ENCODE measurements around the gene ST6GAL1. TPM values are rescaled to one million over a fixed set of nuclear protein-coding genes. Genes with fewer than 3 reads are reported as not detected.

The ST6GAL1 gene
- total and polyA plus RNA-seq, 11 donors, result 19.4 to 120 (median 69.9) TPM

DNA sequence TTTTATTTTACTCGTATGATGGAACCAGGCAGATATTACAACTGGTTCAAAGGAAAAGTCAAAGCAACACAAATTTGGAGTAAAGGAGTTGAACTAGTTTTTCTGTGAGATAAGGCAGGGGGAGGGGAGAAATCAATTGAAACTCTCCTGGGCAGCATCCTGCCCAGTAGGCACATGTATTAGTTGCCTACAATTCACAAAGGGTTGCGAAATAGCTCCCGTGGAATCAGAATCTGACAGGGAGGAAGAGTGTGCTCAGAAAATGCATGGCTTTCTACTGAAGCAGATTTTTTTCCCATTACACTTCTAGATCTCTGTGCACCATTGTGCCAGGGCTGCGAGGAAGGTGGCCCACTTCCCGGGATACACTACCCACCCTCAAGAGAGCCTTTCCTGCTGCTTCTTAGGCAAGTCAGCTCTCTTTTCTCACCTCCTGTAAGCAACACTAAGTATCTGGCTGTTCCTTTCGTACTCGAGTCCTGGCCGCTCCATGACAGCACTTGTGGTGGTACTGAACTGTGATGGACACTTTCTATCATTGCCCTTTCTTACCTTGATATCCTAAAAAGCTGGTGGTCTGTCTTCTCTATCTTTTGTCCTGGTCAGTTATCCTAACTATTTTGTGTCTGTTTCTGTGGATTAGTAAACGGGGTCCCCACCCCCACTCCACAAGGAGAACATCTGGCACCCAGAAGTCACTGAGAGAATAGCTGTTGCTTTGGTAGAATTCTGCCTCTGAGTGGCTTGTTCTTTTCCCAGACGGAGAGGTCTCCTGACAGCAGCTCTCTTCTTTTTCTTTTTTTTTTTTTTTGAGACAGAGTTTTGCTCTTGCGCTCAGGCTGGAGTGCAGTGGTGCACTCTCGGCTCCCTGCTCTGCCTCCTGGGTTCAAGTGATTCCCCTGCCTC lies 134.1 kb downstream of the ST6GAL1 start:
- no peak overlapping the region for H3K4me3 ChIP-seq
- H3K9me3 ChIP-seq, result peaks cover 0 to 2% (median 0%) of the 10 kb centered on the region in 12 donors
- no peaks in the 10 kb centered on the region for H3K27me3 ChIP-seq
- DNase-seq, result no peak
- H3K4me1 ChIP-seq, result peaks cover 0 to 36% (median 14%) of the 10 kb centered on the region in 12 donors
- no peak for ATAC-seq
- H3K36me3 ChIP-seq, result peaks cover 0 to 62% (median 23%) of the 10 kb centered on the region in 9 donors
- TF ChIP-seq, protein P1, sequence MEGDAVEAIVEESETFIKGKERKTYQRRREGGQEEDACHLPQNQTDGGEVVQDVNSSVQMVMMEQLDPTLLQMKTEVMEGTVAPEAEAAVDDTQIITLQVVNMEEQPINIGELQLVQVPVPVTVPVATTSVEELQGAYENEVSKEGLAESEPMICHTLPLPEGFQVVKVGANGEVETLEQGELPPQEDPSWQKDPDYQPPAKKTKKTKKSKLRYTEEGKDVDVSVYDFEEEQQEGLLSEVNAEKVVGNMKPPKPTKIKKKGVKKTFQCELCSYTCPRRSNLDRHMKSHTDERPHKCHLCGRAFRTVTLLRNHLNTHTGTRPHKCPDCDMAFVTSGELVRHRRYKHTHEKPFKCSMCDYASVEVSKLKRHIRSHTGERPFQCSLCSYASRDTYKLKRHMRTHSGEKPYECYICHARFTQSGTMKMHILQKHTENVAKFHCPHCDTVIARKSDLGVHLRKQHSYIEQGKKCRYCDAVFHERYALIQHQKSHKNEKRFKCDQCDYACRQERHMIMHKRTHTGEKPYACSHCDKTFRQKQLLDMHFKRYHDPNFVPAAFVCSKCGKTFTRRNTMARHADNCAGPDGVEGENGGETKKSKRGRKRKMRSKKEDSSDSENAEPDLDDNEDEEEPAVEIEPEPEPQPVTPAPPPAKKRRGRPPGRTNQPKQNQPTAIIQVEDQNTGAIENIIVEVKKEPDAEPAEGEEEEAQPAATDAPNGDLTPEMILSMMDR (IDR thresholded peaks at IDR 0.05), result no peak
- no peak for TF ChIP-seq POLR2A (IDR thresholded peaks at IDR 0.05)
- WGBS, 4 donors, result 82 to 85% (median 83%) methylated on average over 12 of the region's 12 CpGs
- intact Hi-C loops (cut with DNase I), result loop anchor here in 2 of 10 donors (10.0 kb wide), 2 partner anchors 130 to 210 kb away; partner anchors contain the start of gene ST6GAL1 (in 1 of the 2)
- H3K27ac ChIP-seq, result peak overlapping the region in 2 of 12 donors; percentile 4 to 12

DNA sequence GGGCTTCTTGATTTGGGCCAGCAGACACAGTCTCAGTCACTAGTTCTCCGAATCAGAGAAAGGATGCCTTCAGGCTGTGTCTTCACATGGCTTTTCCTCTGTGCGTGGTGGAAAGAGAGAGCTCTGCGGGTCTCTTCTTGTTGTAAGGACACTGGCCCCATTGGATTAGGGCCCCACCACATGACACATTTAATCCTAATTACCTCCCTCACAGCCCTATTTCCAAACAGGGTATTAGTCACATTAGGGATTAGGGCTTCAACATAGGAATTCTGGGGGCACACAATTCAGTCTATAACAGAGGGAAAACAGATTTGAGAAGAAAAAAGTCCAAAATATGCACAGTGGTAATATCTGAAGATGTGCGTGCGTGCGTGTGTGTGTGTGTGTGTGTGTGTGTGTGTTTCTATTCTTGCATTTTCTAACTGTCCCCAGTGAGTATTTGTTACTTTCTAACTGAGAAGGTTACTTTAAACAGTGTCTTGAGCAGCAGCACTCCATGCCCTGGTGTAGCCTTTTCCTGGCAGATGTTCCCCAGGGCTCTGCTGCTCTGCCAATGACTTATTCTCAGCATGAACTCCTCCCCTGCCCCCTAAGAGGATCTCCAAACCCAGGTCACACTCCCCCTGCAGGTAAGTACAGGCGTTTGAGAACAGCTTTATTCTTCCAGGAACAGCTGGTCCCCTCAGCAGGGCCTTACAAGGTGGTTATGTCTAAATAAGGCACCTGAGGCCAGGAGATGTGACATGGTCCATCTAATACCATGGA lies 136.1 kb downstream of the ST6GAL1 start:
- 64 to 83% (median 70%) methylated on average over 7 of the region's 7 CpGs for WGBS, 4 donors
- ATAC-seq, result peak in 3 of 4 donors; percentile 62 to 84 (median 66)

DNA sequence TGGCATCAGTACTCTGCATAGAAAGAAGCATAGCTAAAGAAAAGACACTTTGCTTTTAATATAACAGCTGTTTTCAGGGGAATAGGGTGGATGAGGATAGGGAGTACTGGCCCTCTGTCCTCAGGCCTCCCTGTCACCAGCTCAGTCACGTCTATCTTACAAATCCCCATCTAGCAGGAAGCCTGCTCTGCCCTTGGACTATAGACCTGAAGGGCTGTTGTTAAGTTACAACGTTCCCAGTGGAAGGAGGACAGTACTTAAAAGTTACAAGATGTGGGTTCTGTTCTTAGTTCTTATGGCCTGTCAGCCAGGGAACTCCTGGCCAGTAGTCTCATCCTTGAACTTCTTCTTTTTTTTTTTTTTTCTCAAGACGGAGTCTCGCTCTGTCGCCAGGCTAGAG lies 138.5 kb downstream of the ST6GAL1 start:
- Histone ChIP-seq H3K9me3 (peaks cover 0 to 7% (median 0%) of the 10 kb centered on the region in 12 donors), H3K27me3 (no peaks in the 10 kb centered on the region), H3K4me1 (peaks cover 0 to 28% (median 10%) of the 10 kb centered on the region in 12 donors), H3K27ac (no peak overlapping the region), H3K4me3 (no peak overlapping the region), H3K36me3 (peaks cover 0 to 71% (median 29%) of the 10 kb centered on the region in 9 donors)
- intact Hi-C loops (cut with DNase I), result loop anchor here in 2 of 10 donors (10.0 kb wide), 2 partner anchors 134 to 214 kb away; partner anchors contain the start of gene ST6GAL1 (in 1 of the 2)
- 84 to 90% (median 88%) methylated on average over 5 of the region's 5 CpGs for WGBS, 4 donors
- no peak for TF ChIP-seq POLR2A (IDR thresholded peaks at IDR 0.05)
- TF ChIP-seq, protein P1 (IDR thresholded peaks at IDR 0.05), result no peak
- DNase-seq (no peak), ATAC-seq (no peak)

More for the DNA sequence above, 136.1 kb downstream of the ST6GAL1 start:
- intact Hi-C loops (cut with DNase I), result loop anchor here in 3 of 10 donors (2.0 to 10.0 kb wide), 3 partner anchors 132 to 212 kb away; partner anchors contain the start of gene ST6GAL1 (in 2 of the 3)
- peak in 2 of 5 donors; percentile 34 to 55 for DNase-seq
- peaks cover 0 to 36% (median 14%) of the 10 kb centered on the region in 12 donors for H3K4me1 ChIP-seq
- H3K9me3 ChIP-seq, result peaks cover 0 to 7% (median 0%) of the 10 kb centered on the region in 12 donors
- no peak overlapping the region for H3K27ac ChIP-seq
- H3K27me3 ChIP-seq, result no peaks in the 10 kb centered on the region
- no peak overlapping the region for H3K4me3 ChIP-seq
- peaks cover 0 to 61% (median 18%) of the 10 kb centered on the region in 9 donors for H3K36me3 ChIP-seq
- TF ChIP-seq POLR2A (IDR thresholded peaks at IDR 0.05), result no peak
- TF ChIP-seq, protein P1 (IDR thresholded peaks at IDR 0.05), result peak in 8 of 12 donors; percentile 9 to 45 (median 21)

Data from heart left ventricle (tissue), 16 donors.